ENCODE results near the gene MMP13.
"Not testable (repeated sequence)": the region's sequence is repeated elsewhere in the genome, so short reads cannot be mapped to it uniquely, and the experiment has no call there.

MMP13 gene

GRCh38 chr11:102974552-102975280 lies 19.2 kb upstream of the MMP13 start:
- DNase-seq (ENCODE audit: insufficient read length, low spot score) (no peak), FAIRE-seq (no peak)
- TF ChIP-seq POLR2A (IDR thresholded peaks at IDR 0.05; ENCODE audit: low read depth, low read length) (no peak), SPI1 (IDR thresholded peaks at IDR 0.05; ENCODE audit: low read depth, low read length) (no peak), POLR2AphosphoS5 (IDR thresholded peaks at IDR 0.05; ENCODE audit: low read depth, low read length) (no peak), PAX5 (IDR thresholded peaks at IDR 0.05; ENCODE audit: insufficient read depth, low read length, severe bottlenecking) (no peak), TAF1 (IDR thresholded peaks at IDR 0.05; ENCODE audit: low read depth, low read length) (no peak), POU2F2 (IDR thresholded peaks at IDR 0.05; ENCODE audit: low read depth, low read length) (no peak)

GRCh38 chr11:102973698-102974097 lies 18.2 kb upstream of the MMP13 start:
- FAIRE-seq; DNase-seq (ENCODE audit: insufficient read length, low spot score): not testable (repeated sequence)

GRCh38 chr11:102972853-102973252 lies 17.3 kb upstream of the MMP13 start:
- FAIRE-seq (no peak), DNase-seq (ENCODE audit: insufficient read length, low spot score) (no peak)
- TF ChIP-seq PAX5 (IDR thresholded peaks at IDR 0.05; ENCODE audit: insufficient read depth, low read length, severe bottlenecking) (no peak), POLR2AphosphoS5 (IDR thresholded peaks at IDR 0.05; ENCODE audit: low read depth, low read length) (no peak), POU2F2 (IDR thresholded peaks at IDR 0.05; ENCODE audit: low read depth, low read length) (no peak), SPI1 (IDR thresholded peaks at IDR 0.05; ENCODE audit: low read depth, low read length) (no peak), TAF1 (IDR thresholded peaks at IDR 0.05; ENCODE audit: low read depth, low read length) (no peak), POLR2A (IDR thresholded peaks at IDR 0.05; ENCODE audit: low read depth, low read length) (no peak)

GRCh38 chr11:102971766-102972165 lies 16.2 kb upstream of the MMP13 start:
- no peak for DNase-seq (ENCODE audit: insufficient read length, low spot score)
- TF ChIP-seq TAF1 (IDR thresholded peaks at IDR 0.05; ENCODE audit: low read depth, low read length) = no peak
- no peak for TF ChIP-seq SPI1 (IDR thresholded peaks at IDR 0.05; ENCODE audit: low read depth, low read length)
- no peak for TF ChIP-seq POLR2AphosphoS5 (IDR thresholded peaks at IDR 0.05; ENCODE audit: low read depth, low read length)
- no peak for TF ChIP-seq POLR2A (IDR thresholded peaks at IDR 0.05; ENCODE audit: low read depth, low read length)
- TF ChIP-seq POU2F2 (IDR thresholded peaks at IDR 0.05; ENCODE audit: low read depth, low read length) = no peak
- TF ChIP-seq PAX5 (IDR thresholded peaks at IDR 0.05; ENCODE audit: insufficient read depth, low read length, severe bottlenecking) = no peak
- no peak for FAIRE-seq

GRCh38 chr11:102967497-102967896 lies 12.0 kb upstream of the MMP13 start:
- DNase-seq (ENCODE audit: insufficient read length, low spot score) = no peak
- no peak for FAIRE-seq
- no peak for TF ChIP-seq SPI1 (IDR thresholded peaks at IDR 0.05; ENCODE audit: low read depth, low read length)

GRCh38 chr11:102966011-102966410 lies 10.5 kb upstream of the MMP13 start:
- TF ChIP-seq POLR2A (IDR thresholded peaks at IDR 0.05; ENCODE audit: low read depth, low read length) = no peak
- no peak for TF ChIP-seq PAX5 (IDR thresholded peaks at IDR 0.05; ENCODE audit: insufficient read depth, low read length, severe bottlenecking)
- no peak for TF ChIP-seq POU2F2 (IDR thresholded peaks at IDR 0.05; ENCODE audit: low read depth, low read length)
- no peak for TF ChIP-seq POLR2AphosphoS5 (IDR thresholded peaks at IDR 0.05; ENCODE audit: low read depth, low read length)
- no peak for TF ChIP-seq TAF1 (IDR thresholded peaks at IDR 0.05; ENCODE audit: low read depth, low read length)
- TF ChIP-seq SPI1 (IDR thresholded peaks at IDR 0.05; ENCODE audit: low read depth, low read length) = no peak
- DNase-seq (ENCODE audit: insufficient read length, low spot score) (no peak), FAIRE-seq (no peak)

GRCh38 chr11:102964867-102965266 lies 9.3 kb upstream of the MMP13 start:
- TF ChIP-seq POLR2AphosphoS5 (IDR thresholded peaks at IDR 0.05; ENCODE audit: low read depth, low read length) (no peak), SPI1 (IDR thresholded peaks at IDR 0.05; ENCODE audit: low read depth, low read length) (no peak), TAF1 (IDR thresholded peaks at IDR 0.05; ENCODE audit: low read depth, low read length) (no peak), POLR2A (IDR thresholded peaks at IDR 0.05; ENCODE audit: low read depth, low read length) (no peak), PAX5 (IDR thresholded peaks at IDR 0.05; ENCODE audit: insufficient read depth, low read length, severe bottlenecking) (no peak), POU2F2 (IDR thresholded peaks at IDR 0.05; ENCODE audit: low read depth, low read length) (no peak)
- FAIRE-seq (no peak), DNase-seq (ENCODE audit: insufficient read length, low spot score) (no peak)

GRCh38 chr11:102957953-102958352 lies 2.4 kb upstream of the MMP13 start:
- DNase-seq (ENCODE audit: insufficient read length, low spot score) = no peak
- no peak for FAIRE-seq
- TF ChIP-seq TAF1 (IDR thresholded peaks at IDR 0.05; ENCODE audit: low read depth, low read length) = no peak
- no peak for TF ChIP-seq PAX5 (IDR thresholded peaks at IDR 0.05; ENCODE audit: insufficient read depth, low read length, severe bottlenecking)
- TF ChIP-seq POU2F2 (IDR thresholded peaks at IDR 0.05; ENCODE audit: low read depth, low read length) = no peak
- TF ChIP-seq POLR2A (IDR thresholded peaks at IDR 0.05; ENCODE audit: low read depth, low read length) = no peak
- TF ChIP-seq POLR2AphosphoS5 (IDR thresholded peaks at IDR 0.05; ENCODE audit: low read depth, low read length) = no peak
- TF ChIP-seq SPI1 (IDR thresholded peaks at IDR 0.05; ENCODE audit: low read depth, low read length) = no peak

GRCh38 chr11:102950622-102951081 lies 4.9 kb downstream of the MMP13 start:
- DNase-seq (ENCODE audit: insufficient read length, low spot score) = no peak
- TF ChIP-seq POU2F2 (IDR thresholded peaks at IDR 0.05; ENCODE audit: low read depth, low read length) = no peak
- TF ChIP-seq PAX5 (IDR thresholded peaks at IDR 0.05; ENCODE audit: insufficient read depth, low read length, severe bottlenecking) = no peak
- no peak for TF ChIP-seq POLR2AphosphoS5 (IDR thresholded peaks at IDR 0.05; ENCODE audit: low read depth, low read length)
- no peak for TF ChIP-seq POLR2A (IDR thresholded peaks at IDR 0.05; ENCODE audit: low read depth, low read length)
- TF ChIP-seq TAF1 (IDR thresholded peaks at IDR 0.05; ENCODE audit: low read depth, low read length) = no peak
- TF ChIP-seq SPI1 (IDR thresholded peaks at IDR 0.05; ENCODE audit: low read depth, low read length) = no peak
- FAIRE-seq = no peak

- FAIRE-seq (no peak), DNase-seq (ENCODE audit: insufficient read length, low spot score) (no peak)
Measured at GRCh38 chr11:102946237-102946636, 9.3 kb downstream of the MMP13 start.

More at GRCh38 chr11:102946237-102946636, 9.3 kb downstream of the MMP13 start:
- TF ChIP-seq PAX5 (IDR thresholded peaks at IDR 0.05; ENCODE audit: insufficient read depth, low read length, severe bottlenecking) (no peak), POU2F2 (IDR thresholded peaks at IDR 0.05; ENCODE audit: low read depth, low read length) (no peak), POLR2A (IDR thresholded peaks at IDR 0.05; ENCODE audit: low read depth, low read length) (no peak), POLR2AphosphoS5 (IDR thresholded peaks at IDR 0.05; ENCODE audit: low read depth, low read length) (no peak), SPI1 (IDR thresholded peaks at IDR 0.05; ENCODE audit: low read depth, low read length) (no peak), TAF1 (IDR thresholded peaks at IDR 0.05; ENCODE audit: low read depth, low read length) (no peak)
